NCI-H526 treated with DMSO at 0.1 percent for 48 hours (cell line): Measurements from ENCODE around the gene AKAP13.
A peak's percentile ranks its signal among the peaks of the same experiment; 100 is the strongest.
"Not testable (repeated sequence)": the region's sequence is repeated elsewhere in the genome, so short reads cannot be mapped to it uniquely, and the experiment has no call there.

Experiments used
- DNase-seq: peaks from one replicate; lab custom pipeline; 2025; lab: John Stamatoyannopoulos, UW

Gene AKAP13

GRCh38 chr15:85793641-85794597 is 413.5 kb downstream of the AKAP13 start:
- DNase-seq = no peak

- DNase-seq = peak; percentile 90
Measured at GRCh38 chr15:85794598-85795336, 414.4 kb downstream of the AKAP13 start, which contains the start of gene KLHL25. Gene KLHL25, minus strand, starts transcription at chr15:85794925. Its CDS starts 25,115 bp downstream, at chr15:85769810.

GRCh38 chr15:85795337-85796305 is 415.2 kb downstream of the AKAP13 start:
- no peak for DNase-seq

GRCh38 chr15:85796371-85796770 is 416.0 kb downstream of the AKAP13 start:
- DNase-seq = not testable (repeated sequence)
